MM.1S (cell line): ENCODE results near the gene LCLAT1.

Source experiments
- DNase-seq: peaks from one replicate; pipeline ENCODE4 v3.0.0-alpha.2; 2015
- H2AFZ ChIP-seq: fragments of 300-600 bp; sonication (generic); 2 replicates; pipeline ENCODE4 v1.6.0; 2016; ENCODE audit warnings: antibody characterized with exemption, low read length
- H3F3A ChIP-seq: fragments of 300-600 bp; sonication (generic); 2 replicates; pipeline ENCODE4 v1.6.1; 2016; ENCODE audit warnings: mild to moderate bottlenecking, antibody characterized with exemption, low read length, moderate library complexity, mixed read lengths; ENCODE audit not compliant: insufficient read depth
- H3K27ac ChIP-seq: fragments of 300-600 bp; sonication (generic); 2 replicates; pipeline ENCODE4 v1.5.1; 2016; ENCODE audit warnings: mild to moderate bottlenecking, low read length
- H3K27me3 ChIP-seq: fragments of 300-600 bp; sonication (generic); replicated peaks from 2 replicates; pipeline ENCODE4 v1.6.0; 2016; ENCODE audit warnings: low read length; ENCODE audit not compliant: insufficient read depth
- H3K36me3 ChIP-seq: fragments of 300-600 bp; sonication (generic); replicated peaks from 2 replicates; pipeline ENCODE4 v1.6.1; 2016; ENCODE audit warnings: mild to moderate bottlenecking, low read length, mixed read lengths; ENCODE audit not compliant: insufficient read depth
- H3K4me1 ChIP-seq: fragments of 300-600 bp; sonication (generic); 2 replicates; pipeline ENCODE4 v1.6.1; 2016; ENCODE audit warnings: low read length, mixed read lengths
- H3K4me2 ChIP-seq: fragments of 300-600 bp; sonication (generic); 2 replicates; pipeline ENCODE4 v1.6.0; 2016; ENCODE audit warnings: low read depth, low read length
- H3K4me3 ChIP-seq: fragments of 300-600 bp; sonication (generic); 2 replicates; pipeline ENCODE4 v1.5.1; 2016; ENCODE audit warnings: low read length, mixed read lengths
- H3K79me2 ChIP-seq: fragments of 300-600 bp; sonication (generic); 2 replicates; pipeline ENCODE4 v1.6.1; 2016; ENCODE audit warnings: mixed run types, low read length, mixed read lengths
- H3K9ac ChIP-seq: fragments of 300-600 bp; sonication (generic); 2 replicates; pipeline ENCODE4 v1.6.1; 2016; ENCODE audit warnings: low read length, mixed read lengths
- H3K9me2 ChIP-seq: fragments of 300-600 bp; sonication (generic); replicated peaks from 2 replicates; pipeline ENCODE4 v1.6.1; 2016; ENCODE audit warnings: mild to moderate bottlenecking, low read length, mixed read lengths; ENCODE audit not compliant: insufficient read depth
- H3K9me3 ChIP-seq: fragments of 300-600 bp; sonication (generic); replicated peaks from 2 replicates; pipeline ENCODE4 v1.6.1; 2016; ENCODE audit warnings: mild to moderate bottlenecking, low read length, mixed read lengths; ENCODE audit not compliant: insufficient read depth
- H4K20me1 ChIP-seq: fragments of 300-600 bp; sonication (generic); 2 replicates; pipeline ENCODE4 v1.6.1; 2016; ENCODE audit warnings: mild to moderate bottlenecking, low read length, moderate library complexity, mixed read lengths; ENCODE audit not compliant: insufficient read depth
- EZH2 ChIP-seq: fragments of 300-600 bp; sonication (generic); optimal IDR thresholded peaks from 2 replicates; pipeline ENCODE3; 2017; ENCODE audit warnings: low read depth, mild to moderate bottlenecking, antibody characterized with exemption, low read length, mixed read lengths
- EZH2phosphoT487 ChIP-seq: fragments of 300-600 bp; sonication (generic); IDR thresholded peaks from 2 replicates; pipeline ENCODE4 v1.6.1; 2018; ENCODE audit warnings: antibody characterized with exemption, low read length
- TF ChIP-seq, protein P1 (sequence below): fragments of 300-600 bp; sonication (generic); IDR thresholded peaks from 2 replicates; pipeline ENCODE4 v1.5.1; 2016; ENCODE audit warnings: antibody characterized with exemption, low read length, mixed read lengths

The LCLAT1 gene

DNA sequence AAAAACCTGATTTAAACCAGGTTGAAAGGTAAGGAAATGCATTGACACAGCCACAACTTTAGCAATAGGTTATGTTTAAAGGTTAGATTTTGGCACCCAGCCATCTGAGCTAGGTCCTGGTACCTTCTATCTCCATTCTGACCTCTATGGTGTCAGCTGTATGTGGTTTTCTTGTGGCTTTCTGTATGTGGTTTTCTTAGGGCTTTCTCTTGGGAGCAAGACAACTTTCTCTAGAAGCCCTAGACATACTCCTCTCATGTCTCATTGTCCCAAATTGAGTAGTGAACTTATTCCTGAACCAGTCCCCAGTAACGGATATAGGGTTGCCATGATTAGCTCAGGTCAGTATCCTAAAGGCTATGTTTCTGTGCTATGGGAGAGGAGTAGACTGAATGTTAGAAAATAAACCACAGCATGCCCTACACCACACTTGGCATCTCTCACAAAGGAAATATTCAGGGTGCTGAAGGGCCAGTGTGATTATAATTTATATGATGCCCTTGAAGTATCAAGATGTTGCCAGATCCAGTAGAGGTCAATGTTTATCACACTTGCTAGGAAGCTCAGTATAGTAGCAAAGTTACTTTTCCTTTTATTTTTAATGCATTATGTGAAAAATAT, 184.1 kb downstream of the LCLAT1 start:
- DNase-seq = peak; percentile 85
- Histone ChIP-seq H4K20me1 (no peaks in the 10 kb centered on the region), H3K27me3 (peaks cover 59% of the 10 kb centered on the region), H3K4me3 (no peak overlapping the region), H3K9me2 (no peaks in the 10 kb centered on the region), H3K9ac (no peak overlapping the region), H3K36me3 (no peaks in the 10 kb centered on the region), H3K9me3 (no peaks in the 10 kb centered on the region), H3F3A (peaks cover 5% of the 10 kb centered on the region; the same call in 1 of the 2 replicates), H2AFZ (no peak overlapping the region), H3K4me2 (no peak overlapping the region), H3K4me1 (0 out of 2 replicates have a peak, but pooled peaks cover 3% of the 10 kb centered on the region), H3K79me2 (no peaks in the 10 kb centered on the region), H3K27ac (no peak overlapping the region)
- TF ChIP-seq EZH2phosphoT487 = peak; percentile 82
- TF ChIP-seq EZH2 = no peak

DNA sequence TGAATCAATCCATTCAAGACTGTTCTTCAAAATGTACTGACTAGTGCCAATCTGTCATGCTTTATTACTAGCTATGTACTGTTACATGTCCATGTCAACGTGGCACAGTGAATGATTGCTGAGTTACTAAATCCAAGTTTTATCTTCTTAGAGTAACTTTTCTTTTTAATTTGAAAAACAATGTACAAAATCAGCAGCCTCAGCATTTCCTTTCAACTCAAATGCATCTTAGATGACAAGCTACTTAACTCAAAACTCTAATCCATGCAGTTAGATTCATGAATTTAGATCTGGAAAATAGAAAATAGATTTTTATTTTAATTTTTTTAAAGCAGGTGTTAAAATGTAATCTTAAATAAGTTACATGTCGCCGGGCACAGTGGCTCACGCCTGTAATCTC, 186.0 kb downstream of the LCLAT1 start:
- DNase-seq = no peak
- Histone ChIP-seq H3F3A (peaks cover 5% of the 10 kb centered on the region; the same call in 1 of the 2 replicates), H4K20me1 (no peaks in the 10 kb centered on the region), H3K79me2 (no peaks in the 10 kb centered on the region), H3K4me3 (no peak overlapping the region), H2AFZ (no peak overlapping the region), H3K4me2 (no peak overlapping the region), H3K27ac (no peak overlapping the region), H3K4me1 (peaks cover 3% of the 10 kb centered on the region; the same call in 1 of the 2 replicates), H3K9me2 (no peaks in the 10 kb centered on the region), H3K9ac (no peak overlapping the region), H3K9me3 (no peaks in the 10 kb centered on the region), H3K36me3 (no peaks in the 10 kb centered on the region), H3K27me3 (peaks cover 67% of the 10 kb centered on the region)
- TF ChIP-seq EZH2 = no peak
- no peak for TF ChIP-seq EZH2phosphoT487
- TF ChIP-seq, protein P1, sequence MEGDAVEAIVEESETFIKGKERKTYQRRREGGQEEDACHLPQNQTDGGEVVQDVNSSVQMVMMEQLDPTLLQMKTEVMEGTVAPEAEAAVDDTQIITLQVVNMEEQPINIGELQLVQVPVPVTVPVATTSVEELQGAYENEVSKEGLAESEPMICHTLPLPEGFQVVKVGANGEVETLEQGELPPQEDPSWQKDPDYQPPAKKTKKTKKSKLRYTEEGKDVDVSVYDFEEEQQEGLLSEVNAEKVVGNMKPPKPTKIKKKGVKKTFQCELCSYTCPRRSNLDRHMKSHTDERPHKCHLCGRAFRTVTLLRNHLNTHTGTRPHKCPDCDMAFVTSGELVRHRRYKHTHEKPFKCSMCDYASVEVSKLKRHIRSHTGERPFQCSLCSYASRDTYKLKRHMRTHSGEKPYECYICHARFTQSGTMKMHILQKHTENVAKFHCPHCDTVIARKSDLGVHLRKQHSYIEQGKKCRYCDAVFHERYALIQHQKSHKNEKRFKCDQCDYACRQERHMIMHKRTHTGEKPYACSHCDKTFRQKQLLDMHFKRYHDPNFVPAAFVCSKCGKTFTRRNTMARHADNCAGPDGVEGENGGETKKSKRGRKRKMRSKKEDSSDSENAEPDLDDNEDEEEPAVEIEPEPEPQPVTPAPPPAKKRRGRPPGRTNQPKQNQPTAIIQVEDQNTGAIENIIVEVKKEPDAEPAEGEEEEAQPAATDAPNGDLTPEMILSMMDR = no peak

DNA sequence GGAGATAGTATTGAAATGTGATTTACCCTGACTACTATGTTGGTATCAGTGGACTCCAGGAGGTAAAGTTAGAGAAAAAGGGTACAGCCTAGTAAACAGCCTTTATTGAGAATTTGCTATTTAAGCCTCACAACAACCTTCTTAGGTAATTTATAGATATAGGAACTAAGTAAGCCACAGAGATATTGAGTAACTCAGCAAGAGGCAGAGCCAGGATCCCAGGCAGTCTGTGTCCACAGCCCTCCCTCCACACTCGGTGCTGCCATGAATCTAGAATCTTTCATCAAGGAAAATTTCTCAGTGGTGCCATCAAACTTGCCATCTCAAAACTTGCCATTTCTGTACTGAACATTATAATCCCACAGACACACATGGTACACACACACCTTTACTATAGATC, 189.3 kb downstream of the LCLAT1 start:
- no peak overlapping the region for H3K27ac ChIP-seq
- TF ChIP-seq EZH2 (no peak), EZH2phosphoT487 (no peak)
- TF ChIP-seq, protein P1 = no peak
- H4K20me1 ChIP-seq = no peaks in the 10 kb centered on the region
- no peak overlapping the region for H2AFZ ChIP-seq
- no peaks in the 10 kb centered on the region for H3K79me2 ChIP-seq
- no peaks in the 10 kb centered on the region for H3K36me3 ChIP-seq
- no peaks in the 10 kb centered on the region for H3K9me2 ChIP-seq
- H3K27me3 ChIP-seq = peaks cover 49% of the 10 kb centered on the region
- H3K9ac ChIP-seq = no peak overlapping the region
- DNase-seq = no peak
- peaks cover 12% of the 10 kb centered on the region; the same call in 1 of the 2 replicates for H3F3A ChIP-seq
- no peak overlapping the region for H3K4me2 ChIP-seq
- H3K4me3 ChIP-seq = no peak overlapping the region
- peaks cover 26% of the 10 kb centered on the region for H3K4me1 ChIP-seq
- no peaks in the 10 kb centered on the region for H3K9me3 ChIP-seq

DNA sequence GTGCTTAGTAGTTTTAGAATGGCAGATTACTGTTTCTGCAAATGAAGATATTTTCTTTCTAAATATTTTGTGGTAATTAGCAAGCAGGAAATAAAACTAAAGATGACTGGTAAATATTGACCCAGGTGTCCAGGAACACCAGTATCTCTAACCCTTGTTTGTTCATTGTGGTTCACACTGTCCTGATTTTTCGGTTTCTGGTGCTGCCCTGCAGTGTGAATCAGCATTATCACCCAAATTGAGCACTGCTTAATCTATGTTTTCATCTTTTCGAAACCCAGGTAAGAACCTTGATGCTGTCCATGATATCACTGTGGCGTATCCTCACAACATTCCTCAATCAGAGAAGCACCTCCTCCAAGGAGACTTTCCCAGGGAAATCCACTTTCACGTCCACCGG, 192.8 kb downstream of the LCLAT1 start:
- Histone ChIP-seq H3K9me3 (no peaks in the 10 kb centered on the region), H3K79me2 (no peaks in the 10 kb centered on the region), H3K4me1 (peaks cover 25% of the 10 kb centered on the region), H3K9me2 (no peaks in the 10 kb centered on the region), H3K4me2 (peak overlapping the region; percentile 39), H3K9ac (no peak overlapping the region), H3K4me3 (no peak overlapping the region), H3F3A (peaks cover 7% of the 10 kb centered on the region; the same call in 1 of the 2 replicates), H2AFZ (no peak overlapping the region), H3K27ac (peak overlapping the region; percentile 9; the same call in 1 of the 2 replicates), H3K36me3 (no peaks in the 10 kb centered on the region), H4K20me1 (no peaks in the 10 kb centered on the region), H3K27me3 (peaks cover 21% of the 10 kb centered on the region)
- TF ChIP-seq EZH2phosphoT487 = no peak
- TF ChIP-seq, protein P1 = no peak
- TF ChIP-seq EZH2 = no peak
- DNase-seq = peak; percentile 79
